GM21390 (cell line): Measurements from ENCODE around the gene PRKCQ.
"Not testable (repeated sequence)": the region's sequence is repeated elsewhere in the genome, so short reads cannot be mapped to it uniquely, and the experiment has no call there.

Experiments used
- ATAC-seq: cut with Tn5 transposase; IDR thresholded peaks from one replicate; pipeline ENCODE4 v1.9.1; 2021; ENCODE audit not compliant: unreplicated experiment

PRKCQ gene

DNA sequence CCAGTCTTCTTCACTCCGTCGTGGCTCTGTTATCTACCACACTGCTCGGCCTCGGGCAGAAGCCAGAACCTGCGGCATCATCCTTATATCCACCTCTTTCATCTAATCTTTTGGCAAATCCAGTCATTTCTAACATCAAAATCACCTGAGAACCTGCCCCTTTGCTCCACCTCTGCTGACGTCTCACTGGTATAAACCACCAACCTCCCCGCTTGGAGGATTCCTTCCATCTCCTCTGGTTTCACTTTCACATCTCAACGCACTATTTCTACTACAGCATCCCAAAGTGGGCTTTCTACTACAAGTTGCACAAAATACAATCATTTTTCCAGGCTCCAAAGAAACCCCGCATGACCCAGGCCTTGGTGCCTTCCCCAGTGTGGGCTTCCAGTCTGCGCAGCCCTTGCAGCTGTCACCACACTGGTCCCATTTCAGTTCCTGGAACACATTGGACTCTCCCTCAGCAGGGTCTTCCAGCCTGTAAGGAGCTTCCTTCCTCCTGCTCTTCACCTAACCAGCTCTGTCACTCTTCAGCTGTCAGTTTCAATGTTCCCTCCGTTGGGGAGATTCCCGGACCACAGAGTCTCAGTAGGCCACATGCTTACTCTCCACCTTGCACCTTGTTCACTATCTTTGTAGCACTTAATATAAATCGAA, 85.0 kb downstream of the PRKCQ start:
- no peak for ATAC-seq

DNA sequence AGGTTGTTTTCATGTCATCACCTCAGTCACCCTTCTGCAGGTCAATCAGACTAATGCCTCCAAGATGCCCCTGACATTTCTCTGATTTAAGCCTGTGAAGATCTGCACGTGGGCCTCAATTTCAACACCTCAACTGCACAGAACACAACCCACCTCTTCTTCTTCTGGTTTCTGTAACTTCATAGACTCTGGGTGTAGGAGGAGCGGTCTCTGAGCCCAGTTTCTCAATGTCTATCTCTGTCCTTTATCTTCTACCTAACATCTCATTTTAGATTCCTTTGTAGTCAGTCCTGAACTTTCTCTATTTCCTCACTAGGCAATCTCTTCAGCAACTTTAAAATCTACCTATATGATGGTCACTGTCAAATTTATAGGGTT, 85.6 kb downstream of the PRKCQ start:
- ATAC-seq = no peak

DNA sequence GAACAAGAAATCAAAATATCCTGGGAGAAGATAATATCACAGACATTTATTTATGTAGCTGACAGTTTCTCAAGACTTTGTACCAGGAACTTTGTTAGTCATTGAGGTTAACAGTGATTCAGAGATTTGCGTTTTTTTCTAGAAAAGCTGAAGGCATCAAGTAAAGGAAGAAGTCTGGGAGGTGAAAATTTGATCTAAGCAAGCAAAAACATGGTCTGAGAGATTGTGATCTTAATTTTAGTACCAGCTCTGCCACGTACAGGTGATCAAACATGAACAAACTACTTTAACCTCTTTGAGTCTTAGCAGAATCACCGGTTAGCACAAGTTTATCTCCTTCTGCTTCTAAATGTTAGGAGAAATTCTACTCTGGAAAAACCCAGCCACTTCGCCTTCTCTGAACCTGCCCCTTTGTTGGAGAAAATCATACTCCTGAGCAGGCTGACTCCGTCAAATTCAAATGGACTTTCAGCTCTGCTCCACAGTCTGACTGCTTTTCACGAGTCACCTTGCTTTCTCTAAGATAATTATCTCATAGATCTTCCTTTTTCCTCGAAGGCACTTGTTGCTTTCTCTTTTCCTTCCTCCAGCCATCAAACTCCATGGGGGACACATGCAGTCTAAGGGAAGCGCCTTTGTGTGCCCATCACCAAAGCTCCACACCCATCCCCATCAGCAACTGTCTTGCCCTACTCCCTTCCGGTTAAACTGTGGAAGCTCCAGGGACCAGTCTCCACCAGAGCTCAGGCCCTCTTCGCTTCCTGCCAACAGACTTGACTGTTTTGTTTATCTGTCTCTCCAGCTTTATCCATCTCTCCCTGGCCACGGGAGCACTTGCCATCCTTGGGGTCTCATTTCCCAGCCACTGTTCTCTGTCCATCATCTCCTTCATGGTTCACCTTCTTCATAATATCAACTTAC, 86.3 kb downstream of the PRKCQ start:
- ATAC-seq = no peak

DNA sequence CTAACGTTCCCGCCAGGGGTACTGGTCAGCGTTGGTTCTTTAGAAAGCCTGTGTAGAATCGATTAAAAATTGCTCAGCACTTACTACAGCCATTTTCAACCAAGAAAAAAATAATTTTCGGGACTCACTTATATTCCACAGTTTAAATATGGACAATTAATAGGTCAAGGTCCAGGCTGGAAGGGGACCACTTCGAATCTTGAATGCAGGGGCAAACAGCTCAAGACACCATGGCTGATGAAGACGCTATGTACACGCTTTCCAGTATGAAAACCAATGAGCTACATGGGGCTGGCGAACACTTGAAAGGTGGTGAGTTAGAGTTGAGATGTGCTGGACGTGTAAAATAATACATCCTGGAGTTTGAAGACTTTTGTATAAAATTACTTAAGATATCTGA, 87.2 kb downstream of the PRKCQ start:
- ATAC-seq = no peak

DNA sequence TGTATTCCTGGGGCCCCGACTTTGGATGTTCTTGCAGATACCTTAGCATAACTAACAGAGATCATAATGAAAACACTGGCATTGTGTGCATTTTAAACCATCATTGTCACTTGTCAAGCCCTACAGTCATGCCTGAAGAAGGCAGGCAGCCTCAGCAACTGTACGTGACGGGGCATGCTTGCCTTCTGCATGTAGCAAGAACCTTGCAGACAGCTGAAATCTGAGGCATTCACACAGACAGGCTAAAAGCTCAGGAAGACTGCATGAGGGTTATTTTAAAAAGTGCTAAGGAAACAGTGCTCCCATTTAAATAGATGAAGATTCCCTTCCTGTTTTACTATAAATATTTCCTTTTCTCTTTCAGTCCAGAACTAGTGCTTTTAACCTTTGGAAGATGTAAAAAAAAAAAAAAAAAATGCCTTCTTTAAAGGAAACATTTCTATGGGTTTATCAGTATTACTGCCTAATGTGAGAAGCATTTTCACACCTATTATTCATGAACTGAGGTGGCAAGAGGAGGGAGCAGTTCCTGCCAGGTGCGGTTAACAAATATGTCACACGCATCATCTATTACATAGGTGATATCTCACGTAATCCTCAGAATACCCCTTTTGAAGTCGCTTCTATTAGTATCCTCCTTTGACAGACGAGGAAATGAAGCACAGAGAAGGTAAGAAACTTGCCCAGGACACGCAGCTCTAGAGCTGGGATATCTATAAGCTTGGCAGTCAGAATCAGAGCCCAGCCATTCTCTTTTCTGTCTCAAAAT, 88.1 kb downstream of the PRKCQ start:
- no peak for ATAC-seq

DNA sequence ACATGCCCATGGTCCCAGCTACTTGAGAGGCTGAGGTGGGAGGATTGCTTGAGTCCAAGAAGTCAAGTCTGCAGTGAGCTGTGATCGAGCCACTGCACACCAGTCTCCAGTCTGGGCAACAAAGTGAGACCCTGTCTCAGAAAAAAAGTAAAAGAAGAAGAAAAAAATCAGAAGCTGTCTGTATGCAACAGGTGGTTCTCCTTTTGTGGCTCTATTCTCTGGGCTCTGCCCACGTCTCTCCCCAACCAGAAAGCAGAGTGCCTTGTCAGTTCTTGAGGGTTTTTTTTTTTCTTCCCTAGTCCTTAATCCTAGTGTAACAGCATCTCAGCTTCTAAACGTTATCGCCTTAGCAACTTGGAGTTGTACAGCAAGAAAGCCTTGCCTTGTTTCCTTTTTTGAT, 89.5 kb downstream of the PRKCQ start:
- ATAC-seq = no peak

DNA sequence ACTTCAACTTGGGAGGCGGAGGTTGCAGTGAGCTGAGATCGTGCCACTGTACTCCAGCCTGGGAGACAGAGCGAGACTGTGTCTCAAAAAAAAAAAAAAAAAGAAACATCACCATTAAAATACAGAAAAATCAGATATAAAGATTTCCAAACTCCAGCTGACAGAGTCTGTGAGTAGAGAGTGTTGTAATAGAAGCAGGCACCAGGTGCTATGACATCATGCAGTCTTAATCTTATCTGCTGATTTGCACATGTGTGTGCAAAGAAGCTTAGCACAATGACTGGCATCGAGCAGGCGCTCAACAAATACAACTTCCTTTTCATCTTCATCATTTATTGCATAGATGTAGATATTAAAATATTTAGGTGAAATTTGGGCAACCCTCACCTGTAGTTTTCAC, 92.2 kb downstream of the PRKCQ start:
- no peak for ATAC-seq

GRCh38 chr10:6486309-6486708, 93.8 kb downstream of the PRKCQ start:
- no peak for ATAC-seq

DNA sequence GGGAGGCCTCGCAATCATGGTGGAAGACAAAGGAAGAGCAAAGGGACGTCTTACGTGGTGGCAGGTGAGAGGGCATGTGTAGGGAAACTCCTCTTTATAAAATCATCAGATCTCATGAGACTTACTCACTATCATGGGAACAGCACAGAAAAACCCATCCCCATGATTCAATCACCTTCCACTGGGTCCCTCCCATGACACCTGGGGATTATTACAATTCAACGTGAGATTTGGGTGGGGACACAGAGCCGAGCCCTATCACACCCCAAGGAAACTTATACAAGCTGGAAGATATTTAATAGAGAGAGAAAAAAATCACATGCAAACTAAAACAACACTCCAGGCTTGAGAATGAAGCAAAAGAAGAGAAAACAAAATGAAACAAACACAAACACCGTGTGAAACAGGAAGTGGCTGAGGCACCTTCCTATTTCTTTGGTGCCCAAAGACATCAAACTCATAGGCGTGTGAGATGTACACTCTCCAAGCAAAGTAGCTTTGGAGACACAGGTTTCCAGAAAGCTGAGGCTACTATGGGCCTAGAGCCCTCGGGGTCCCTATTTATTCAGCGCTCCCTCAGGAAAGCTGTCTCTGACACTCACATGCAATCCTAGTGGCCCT, 97.2 kb downstream of the PRKCQ start:
- no peak for ATAC-seq

DNA sequence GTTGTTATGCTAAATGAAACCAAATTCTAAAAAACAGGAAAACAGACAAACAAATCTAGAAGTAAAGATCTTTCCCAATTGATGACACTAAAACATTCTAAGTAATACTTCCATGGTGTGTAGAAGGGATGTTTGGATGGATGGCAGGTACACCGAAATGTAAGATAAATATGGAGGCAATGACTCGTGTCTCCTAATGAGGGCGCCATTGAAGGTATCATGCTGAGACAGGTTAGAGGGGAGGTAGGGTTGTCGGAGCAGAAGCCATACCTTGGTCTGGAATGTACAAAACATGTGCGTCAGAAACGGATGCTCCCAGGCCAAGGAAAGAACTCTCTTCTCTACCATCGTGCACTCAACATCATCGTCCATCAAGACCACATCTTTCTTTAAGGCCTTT, 101.4 kb downstream of the PRKCQ start:
- no peak for ATAC-seq

GRCh38 chr10:6476989-6477388, 103.1 kb downstream of the PRKCQ start:
- no peak for ATAC-seq

- no peak for ATAC-seq
Observed at GRCh38 chr10:6474871-6475270, 105.2 kb downstream of the PRKCQ start.

DNA sequence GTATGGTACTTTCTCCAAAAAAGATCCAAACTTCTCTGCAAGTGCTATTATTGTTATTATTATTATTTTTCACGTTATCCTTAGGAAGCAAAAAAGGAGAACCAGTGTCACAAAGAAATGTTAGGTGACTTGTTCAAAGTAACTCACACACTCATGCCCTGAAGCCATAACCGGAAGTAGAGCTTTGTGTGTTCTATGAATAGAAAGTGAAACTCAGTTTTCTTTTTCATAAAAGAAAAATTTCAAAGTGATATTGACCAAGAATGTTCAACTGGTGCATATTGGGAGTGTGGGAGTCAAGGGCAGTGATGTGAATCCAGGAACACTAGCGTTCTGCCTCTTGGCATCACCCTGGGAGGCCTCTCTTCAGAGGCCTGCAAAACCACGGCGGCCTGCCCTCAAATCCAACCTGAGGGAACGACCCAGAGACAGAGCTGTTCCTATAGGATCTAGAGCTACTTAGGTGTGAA, 106.1 kb downstream of the PRKCQ start:
- ATAC-seq = peak; percentile 74

DNA sequence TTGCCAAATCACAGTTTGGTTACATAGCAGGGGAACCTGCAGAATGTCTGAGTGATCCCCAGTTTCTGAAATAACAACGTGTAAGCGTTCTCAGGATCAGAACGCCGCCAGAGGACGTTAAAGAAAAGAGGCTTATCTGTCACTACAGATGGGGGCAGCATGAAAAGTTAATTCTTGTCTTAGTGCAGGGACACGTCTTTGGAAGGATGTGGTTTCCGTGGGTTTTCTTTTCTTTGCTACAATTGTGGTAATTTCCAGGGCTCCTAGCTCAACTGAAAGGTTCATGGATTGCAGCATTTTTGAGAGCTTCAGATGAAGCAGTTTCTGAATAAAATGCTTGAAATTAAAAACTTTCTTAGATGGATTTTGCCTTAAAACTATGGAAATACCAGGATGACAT, 106.6 kb downstream of the PRKCQ start:
- no peak for ATAC-seq

DNA sequence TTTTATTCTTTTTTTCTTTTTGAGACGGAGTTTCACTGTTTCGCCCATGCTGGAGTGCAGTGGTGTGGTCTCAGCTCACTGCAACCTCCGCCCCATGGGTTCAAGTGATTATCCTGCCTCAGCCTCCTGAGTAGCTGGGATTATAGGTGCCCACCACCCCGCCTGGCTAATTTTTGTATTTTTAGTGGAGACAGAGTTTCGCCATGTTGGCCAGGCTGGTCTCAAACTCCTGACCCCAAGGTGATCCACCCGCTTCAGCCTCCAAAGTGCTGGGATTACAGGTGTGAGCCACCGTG, 107.4 kb downstream of the PRKCQ start:
- ATAC-seq = not testable (repeated sequence)

GRCh38 chr10:6470894-6471618, 109.0 kb downstream of the PRKCQ start:
- no peak for ATAC-seq

- no peak for ATAC-seq
Observed at GRCh38 chr10:6469661-6470060, 110.4 kb downstream of the PRKCQ start.

- no peak for ATAC-seq
Observed at GRCh38 chr10:6465854-6466601, 114.0 kb downstream of the PRKCQ start.

DNA sequence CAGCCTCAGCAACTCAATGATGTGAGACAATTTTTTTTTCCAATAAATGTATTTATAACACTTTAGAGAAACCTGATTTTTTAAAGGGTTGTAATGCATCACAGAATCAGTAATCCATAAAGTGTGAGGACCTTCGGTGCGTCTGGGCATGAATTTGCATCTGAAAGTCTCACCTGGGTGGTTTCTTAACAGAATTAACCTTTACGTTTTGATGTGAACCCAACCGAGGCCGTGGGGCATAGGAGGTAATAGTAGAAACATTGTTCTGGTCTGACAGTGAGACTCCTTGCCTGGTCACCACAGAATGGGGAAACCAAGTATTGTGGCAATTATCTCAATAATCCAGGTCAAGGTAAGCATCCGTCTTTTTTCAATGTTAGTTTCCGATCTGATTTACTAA, 114.6 kb downstream of the PRKCQ start:
- no peak for ATAC-seq

DNA sequence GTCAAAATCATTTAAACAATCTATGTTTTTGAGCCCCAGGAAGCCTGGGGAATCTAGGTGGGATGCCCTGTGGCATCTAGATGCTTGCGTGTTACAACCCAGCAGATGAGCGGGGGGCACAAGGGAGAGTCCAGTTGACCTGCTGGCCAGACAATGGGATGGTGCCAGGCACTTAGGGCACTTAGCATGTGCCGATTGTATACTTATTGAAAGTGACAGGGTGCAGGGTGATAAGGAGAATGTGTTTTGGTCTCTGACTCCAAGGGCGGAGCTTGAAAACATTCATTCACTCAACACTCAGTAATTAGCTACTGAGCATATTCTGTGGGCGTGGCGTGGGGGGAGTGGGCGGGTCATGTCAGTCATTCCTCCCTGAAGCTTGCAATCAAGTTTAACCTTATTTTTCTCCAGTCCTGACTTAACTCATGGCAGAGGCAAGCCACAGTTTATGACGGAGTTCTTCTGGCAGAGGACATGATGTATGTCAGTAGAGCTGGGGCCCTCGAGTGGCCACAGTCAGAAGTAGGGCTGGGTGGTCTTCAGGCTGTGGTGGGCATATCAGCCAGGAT, 115.1 kb downstream of the PRKCQ start:
- no peak for ATAC-seq
